ENCODE data around the gene DPP7. TPM values are rescaled to one million over a fixed set of nuclear protein-coding genes. Genes with fewer than 3 reads are reported as not detected.

DPP7 gene
- total and polyA plus RNA-seq, 9 of the 15 experiments (the other 6 are each of a cell fraction or from before 2014, with no cell fraction given) = 0.99 to 365 (median 132) TPM

- TF ChIP-seq, protein P1, sequence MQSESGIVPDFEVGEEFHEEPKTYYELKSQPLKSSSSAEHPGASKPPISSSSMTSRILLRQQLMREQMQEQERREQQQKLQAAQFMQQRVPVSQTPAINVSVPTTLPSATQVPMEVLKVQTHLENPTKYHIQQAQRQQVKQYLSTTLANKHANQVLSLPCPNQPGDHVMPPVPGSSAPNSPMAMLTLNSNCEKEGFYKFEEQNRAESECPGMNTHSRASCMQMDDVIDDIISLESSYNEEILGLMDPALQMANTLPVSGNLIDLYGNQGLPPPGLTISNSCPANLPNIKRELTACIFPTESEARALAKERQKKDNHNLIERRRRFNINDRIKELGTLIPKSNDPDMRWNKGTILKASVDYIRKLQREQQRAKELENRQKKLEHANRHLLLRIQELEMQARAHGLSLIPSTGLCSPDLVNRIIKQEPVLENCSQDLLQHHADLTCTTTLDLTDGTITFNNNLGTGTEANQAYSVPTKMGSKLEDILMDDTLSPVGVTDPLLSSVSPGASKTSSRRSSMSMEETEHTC (IDR thresholded peaks at IDR 0.05) = peak; percentile 33; the same call in 1 of the 2 replicates
- TF ChIP-seq BRD4 (IDR thresholded peaks at IDR 0.05) = no peak
- TF ChIP-seq HNRNPLL (IDR thresholded peaks at IDR 0.05; ENCODE audit: low read depth, low read length, poor library complexity, severe bottlenecking) = peak; percentile 81
- TF ChIP-seq PHF8 (IDR thresholded peaks at IDR 0.05; ENCODE audit: borderline replicate concordance, low read length) = peak; percentile 38; the same call in 1 of the 2 replicates
- TF ChIP-seq RBFOX2 (IDR thresholded peaks at IDR 0.05; ENCODE audit: low read depth, low read length) = 0 out of 2 replicates have a peak, but pooled peaks have one; percentile 15
- TF ChIP-seq, protein P2, sequence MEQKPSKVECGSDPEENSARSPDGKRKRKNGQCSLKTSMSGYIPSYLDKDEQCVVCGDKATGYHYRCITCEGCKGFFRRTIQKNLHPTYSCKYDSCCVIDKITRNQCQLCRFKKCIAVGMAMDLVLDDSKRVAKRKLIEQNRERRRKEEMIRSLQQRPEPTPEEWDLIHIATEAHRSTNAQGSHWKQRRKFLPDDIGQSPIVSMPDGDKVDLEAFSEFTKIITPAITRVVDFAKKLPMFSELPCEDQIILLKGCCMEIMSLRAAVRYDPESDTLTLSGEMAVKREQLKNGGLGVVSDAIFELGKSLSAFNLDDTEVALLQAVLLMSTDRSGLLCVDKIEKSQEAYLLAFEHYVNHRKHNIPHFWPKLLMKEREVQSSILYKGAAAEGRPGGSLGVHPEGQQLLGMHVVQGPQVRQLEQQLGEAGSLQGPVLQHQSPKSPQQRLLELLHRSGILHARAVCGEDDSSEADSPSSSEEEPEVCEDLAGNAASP (IDR thresholded peaks at IDR 0.05) = no peak
- 0 out of 2 replicates have a peak, but pooled peaks have one; percentile 25 for TF ChIP-seq TFE3 (CRISPR knock-in tag; IDR thresholded peaks at IDR 0.05)
- TF ChIP-seq BHLHE40 (IDR thresholded peaks at IDR 0.05; ENCODE audit: low read length) = peak; percentile 74
- TF ChIP-seq MEIS2 (IDR thresholded peaks at IDR 0.05; ENCODE audit: partially characterized antibody) = no peak
- peak in 1 of 2 experiments; percentile 41 for TF ChIP-seq E2F6 (IDR thresholded peaks at IDR 0.05; ENCODE audit: borderline replicate concordance in 1 of 2, extremely low read depth in 1 of 2, insufficient read depth in 1 of 2, insufficient read length in 1 of 2, low read depth in 1 of 2, low read length in 1 of 2, poor library complexity in 1 of 2, severe bottlenecking in 1 of 2)
Measured at GRCh38 chr9:137077010-137077747, 37.4 kb downstream of the DPP7 start, which contains the start of gene UAP1L1 (continued).

Data from K562 (cell line).